Bronchial epithelial cell (primary cell): ENCODE measurements around the gene TMEM143. TPM values are rescaled to one million over a fixed set of nuclear protein-coding genes. Genes with fewer than 3 reads are reported as not detected.
A peak's percentile ranks its signal among the peaks of the same experiment; 100 is the strongest.

ENCODE experiments used
- DNase-seq: peaks from one replicate; pipeline ENCODE4 v3.0.0-alpha.2; 2010; ENCODE audit warnings: low read depth
- FAIRE-seq: peaks from 2 replicates; lab custom pipeline; 2011; peaks lifted over from hg19 to GRCh38; lab: Jason Lieb, UNC
- H3K27me3 ChIP-seq: 2 replicates; pipeline ENCODE4 v1.5.1; 2011; ENCODE audit warnings: low read length; ENCODE audit not compliant: control insufficient read depth, insufficient read depth
- H3K36me3 ChIP-seq: 2 replicates; pipeline ENCODE4 v1.5.1; 2011; ENCODE audit warnings: low read length; ENCODE audit not compliant: control insufficient read depth, insufficient read depth
- H3K4me3 ChIP-seq: 2 replicates; pipeline ENCODE4 v1.5.1; 2011; ENCODE audit warnings: mild to moderate bottlenecking, low read depth, low read length, control low read depth
- CTCF ChIP-seq: IDR thresholded peaks from 2 replicates; pipeline ENCODE4 v1.5.1; 2011; ENCODE audit warnings: mild to moderate bottlenecking, moderate library complexity, low read length, control low read depth, inconsistent platforms; ENCODE audit not compliant: insufficient read depth, severe bottlenecking
- total RNA-seq: library from RNA; depleted of rRNA; stranded (reverse); fragments of >200 nt; gene quantifications from 2 replicates; pipeline ENCODE4 v1.2.1, GENCODE V29; 2014

Gene TMEM143
- total RNA-seq, 1 donor from 2014 or later = 0.79 TPM

- FAIRE-seq = no peak
- TF ChIP-seq CTCF = no peak
- Histone ChIP-seq H3K36me3 (no peaks in the 10 kb centered on the region), H3K4me3 (no peak overlapping the region), H3K27me3 (peaks cover 1% of the 10 kb centered on the region)
- DNase-seq = peak; percentile 30
Measured at GRCh38 chr19:48290401-48290770, 73.4 kb downstream of the TMEM143 start.

- TF ChIP-seq CTCF = no peak
- H3K36me3 ChIP-seq = no peaks in the 10 kb centered on the region
- peaks cover 1% of the 10 kb centered on the region for H3K27me3 ChIP-seq
- no peak overlapping the region for H3K4me3 ChIP-seq
- DNase-seq (no peak), FAIRE-seq (no peak)
Measured at GRCh38 chr19:48287748-48288147, 76.0 kb downstream of the TMEM143 start.

GRCh38 chr19:48284896-48285295 lies 78.8 kb downstream of the TMEM143 start:
- no peaks in the 10 kb centered on the region for H3K27me3 ChIP-seq
- no peak overlapping the region for H3K4me3 ChIP-seq
- DNase-seq = no peak
- FAIRE-seq = no peak
- no peaks in the 10 kb centered on the region for H3K36me3 ChIP-seq
- no peak for TF ChIP-seq CTCF

- H3K36me3 ChIP-seq = no peaks in the 10 kb centered on the region
- no peak for FAIRE-seq
- TF ChIP-seq CTCF = no peak
Measured at GRCh38 chr19:48283908-48284307, 79.8 kb downstream of the TMEM143 start.

More at GRCh38 chr19:48283908-48284307, 79.8 kb downstream of the TMEM143 start:
- H3K27me3 ChIP-seq = no peaks in the 10 kb centered on the region
- no peak overlapping the region for H3K4me3 ChIP-seq
- DNase-seq = no peak

Other genes starting within 250 kb of the TMEM143 start
- gene LIG1, start 193.6 kb downstream of the TMEM143 start, total RNA-seq = 4.5 and 5.8 TPM in 2 replicates
- 1.3 and 1.5 TPM in 2 replicates for gene ZSWIM9, start 193.3 kb downstream of the TMEM143 start, total RNA-seq
- gene CARD8, start 108.0 kb downstream of the TMEM143 start, total RNA-seq = 2.1 and 3.5 TPM in 2 replicates
- gene ZNF114, start 93.9 kb downstream of the TMEM143 start, total RNA-seq = 0.13 and 0.53 TPM in 2 replicates
- gene EMP3, start 38.4 kb downstream of the TMEM143 start, total RNA-seq = 2.8 and 9.0 TPM in 2 replicates
- gene SYNGR4, start 427 bp upstream of the TMEM143 start, total RNA-seq = not detected in 2 replicates
- 27.9 and 30.6 TPM in 2 replicates for gene KDELR1, start 27.6 kb upstream of the TMEM143 start, total RNA-seq
- gene GRIN2D, start 29.7 kb upstream of the TMEM143 start, total RNA-seq = under 0.01 TPM in 1 of 2 replicates, not detected in the other
- 23.4 and 31.9 TPM in 2 replicates for gene GRWD1, start 82.0 kb upstream of the TMEM143 start, total RNA-seq
- 1.0 and 1.1 TPM in 2 replicates for gene KCNJ14, start 91.6 kb upstream of the TMEM143 start, total RNA-seq
- gene CYTH2, start 105.4 kb upstream of the TMEM143 start, total RNA-seq = 24.2 and 36.6 TPM in 2 replicates
- gene LMTK3, start 147.9 kb upstream of the TMEM143 start, total RNA-seq = 1.3 and 1.8 TPM in 2 replicates
- 3.4 and 17.2 TPM in 2 replicates for gene SULT2B1, start 188.2 kb upstream of the TMEM143 start, total RNA-seq
- gene SPACA4, start 242.8 kb upstream of the TMEM143 start, total RNA-seq = under 0.01 and 0.64 TPM in 2 replicates